Ovary (tissue), 9 donors: Measurements from ENCODE around the gene CACNA1S. TPM values are rescaled to one million over a fixed set of nuclear protein-coding genes. Genes with fewer than 3 reads are reported as not detected.

Experiments used
- DNase-seq, 5 donors: peaks; one replicate each; pipeline ENCODE4 v3.0.0-alpha.2; 2019 to 2020
- H3K27ac ChIP-seq, 2 donors: fragments of 200-600 bp; one replicate each; pipeline versions ENCODE4 v1.5.1 to v1.8.0; 2019 to 2022
- H3K27me3 ChIP-seq: fragments of 200-600 bp; one replicate; pipeline ENCODE4 v1.8.0; 2022
- H3K36me3 ChIP-seq: fragments of 200-600 bp; sonication (generic); one replicate; pipeline ENCODE4 v1.5.1; 2019
- H3K4me1 ChIP-seq: one replicate; pipeline ENCODE4 v1.8.1; 2013; ENCODE audit warnings: mild to moderate bottlenecking, moderate library complexity; ENCODE audit not compliant: insufficient read depth
- H3K4me3 ChIP-seq: fragments of 200-600 bp; sonication (generic); one replicate; pipeline ENCODE4 v1.5.1; 2017
- H3K9me3 ChIP-seq, 2 donors: fragments of 200-600 bp in 1 of 2; sonication (generic) in 1 of 2; one replicate each; pipeline versions ENCODE4 v1.5.1 to v1.8.1; 2013 to 2019; ENCODE audit warnings: mild to moderate bottlenecking in 1 of 2, moderate library complexity in 1 of 2
- EP300 ChIP-seq: sonication (generic); formaldehyde crosslinking; IDR thresholded peaks from one replicate; pipeline ENCODE4 v1.6.1; 2017; ENCODE audit warnings: antibody characterized with exemption
- POLR2A ChIP-seq: fragments of 450-650 bp; IDR thresholded peaks from one replicate; pipeline ENCODE4 v1.6.1; 2017; ENCODE audit warnings: antibody characterized with exemption, mild to moderate bottlenecking, moderate library complexity
- WGBS, 3 donors: extraction: QIAGEN DNeasy Blood & Tissue Kit in 1 of 3; methylation state at CpG; one replicate each; pipeline versions ENCODE4 v1.1.5 to v1.1.7; 2013 to 2017; 5-methylcytosine and 5-hydroxymethylcytosine counted together
- intact Hi-C, 4 donors: fragments of 100-400 bp; cut with DNase I; formaldehyde crosslinking; loops; one replicate each; pipeline versions ENCODE4 v1.11.0 to v1.15.1; 2022 to 2023
- polyA plus RNA-seq, 2 donors: library from polyadenylated mRNA; stranded (reverse); fragments of 200-250 nt in 1 of 2; fragments of 350-450 nt in 1 of 2; fragmentation: Illumina TruSeq in 1 of 2; extraction: RNeasy Lipid Tissue Mini Kit (QIAGEN cat#74804) in 1 of 2; gene quantifications; one replicate each; pipeline ENCODE4 v1.2.3, GENCODE V29; 2013 to 2014
- total RNA-seq, 7 donors: library from RNA; depleted of rRNA in 2 of 7; stranded (reverse); fragments of >200 nt in 2 of 7; fragmentation: NEBNext Ultra II Directional in 3 of 7; extraction: Animal tissue kit (Norgen Biotek cat#: 25700) in 3 of 7; gene quantifications; one replicate each; pipeline versions ENCODE4 v1.1.0 to v1.2.4, GENCODE V29; 2016 to 2023
- TF ChIP-seq, protein P1 (sequence below), 3 donors: fragments of 450-650 bp in 2 of 3; fragments of 200-600 bp in 1 of 3; IDR thresholded peaks; one replicate each; pipeline versions ENCODE4 v1.5.1 to v1.8.0; 2016 to 2022; ENCODE audit warnings: antibody characterized with exemption in 3 of 3, mild to moderate bottlenecking in 1 of 3
- donor health status: DM: no; HTN: no; CAD: no; lungs with moderate emphysema.
- donor health status: DM: no; HTN: no; CAD: no.
- donor health status: Bipolar disorder and iron deficiency.
- donor health status: DM: yes; HTN: yes; CAD: no.
- donor health status: DM: no; HTN: no; CAD: no.
- donor health status: DM: yes; HTN: yes; CAD: no.

The CACNA1S gene
- total and polyA plus RNA-seq, 9 donors = 0.01 to 0.05 (median 0.05) TPM; not detected in 6

DNA sequence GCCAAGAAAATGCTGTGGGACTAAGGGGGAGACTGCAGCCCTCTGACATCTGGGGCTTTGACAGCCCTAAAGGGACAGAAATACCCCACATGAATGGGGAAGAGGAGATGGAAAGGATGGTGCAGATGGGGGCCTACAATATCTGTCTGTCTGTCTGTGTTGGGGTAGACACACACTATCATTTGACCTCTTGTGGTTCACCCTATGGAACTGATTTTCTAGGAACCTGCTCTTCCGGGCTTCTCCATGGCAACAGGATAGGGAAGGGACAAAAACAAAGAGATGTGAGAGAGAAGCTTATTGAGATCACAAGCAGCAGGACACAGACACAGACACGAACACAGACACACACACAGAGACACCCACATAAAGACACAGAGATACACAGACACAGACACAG lies 105.8 kb downstream of the CACNA1S start:
- Histone ChIP-seq H3K4me3 (no peak overlapping the region), H3K27me3 (no peaks in the 10 kb centered on the region), H3K36me3 (no peaks in the 10 kb centered on the region), H3K27ac (no peak overlapping the region), H3K9me3 (no peaks in the 10 kb centered on the region), H3K4me1 (no peaks in the 10 kb centered on the region)
- intact Hi-C loops = no loop called here
- WGBS, 3 donors = 67 to 72% (median 71%) methylated on average over 2 of the region's 2 CpGs
- TF ChIP-seq, protein P1, sequence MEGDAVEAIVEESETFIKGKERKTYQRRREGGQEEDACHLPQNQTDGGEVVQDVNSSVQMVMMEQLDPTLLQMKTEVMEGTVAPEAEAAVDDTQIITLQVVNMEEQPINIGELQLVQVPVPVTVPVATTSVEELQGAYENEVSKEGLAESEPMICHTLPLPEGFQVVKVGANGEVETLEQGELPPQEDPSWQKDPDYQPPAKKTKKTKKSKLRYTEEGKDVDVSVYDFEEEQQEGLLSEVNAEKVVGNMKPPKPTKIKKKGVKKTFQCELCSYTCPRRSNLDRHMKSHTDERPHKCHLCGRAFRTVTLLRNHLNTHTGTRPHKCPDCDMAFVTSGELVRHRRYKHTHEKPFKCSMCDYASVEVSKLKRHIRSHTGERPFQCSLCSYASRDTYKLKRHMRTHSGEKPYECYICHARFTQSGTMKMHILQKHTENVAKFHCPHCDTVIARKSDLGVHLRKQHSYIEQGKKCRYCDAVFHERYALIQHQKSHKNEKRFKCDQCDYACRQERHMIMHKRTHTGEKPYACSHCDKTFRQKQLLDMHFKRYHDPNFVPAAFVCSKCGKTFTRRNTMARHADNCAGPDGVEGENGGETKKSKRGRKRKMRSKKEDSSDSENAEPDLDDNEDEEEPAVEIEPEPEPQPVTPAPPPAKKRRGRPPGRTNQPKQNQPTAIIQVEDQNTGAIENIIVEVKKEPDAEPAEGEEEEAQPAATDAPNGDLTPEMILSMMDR (IDR thresholded peaks at IDR 0.05) = no peak
- no peak for TF ChIP-seq EP300
- no peak for TF ChIP-seq POLR2A
- no peak for DNase-seq

DNA sequence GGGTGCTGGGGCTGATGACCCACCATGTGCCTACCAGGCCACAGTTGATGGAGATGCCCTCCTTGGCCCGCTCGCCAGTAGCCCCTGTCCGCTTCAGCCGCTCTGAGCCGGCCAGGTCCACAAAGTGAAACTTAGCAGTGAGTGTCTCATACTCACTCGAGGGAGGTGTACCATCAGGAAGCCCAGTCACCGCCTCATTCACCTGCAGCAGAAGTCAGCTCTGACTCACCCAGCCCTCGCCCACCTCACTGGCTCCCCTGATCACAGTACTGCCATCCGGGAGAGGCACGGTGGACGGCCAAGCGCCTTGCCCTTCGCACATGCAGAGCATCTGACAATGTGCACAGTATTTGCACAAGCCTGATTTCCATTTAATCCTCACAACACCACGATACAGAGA lies 107.5 kb downstream of the CACNA1S start:
- intact Hi-C loops = no loop called here
- no peaks in the 10 kb centered on the region for H3K4me1 ChIP-seq
- no peak overlapping the region for H3K27ac ChIP-seq
- TF ChIP-seq POLR2A (no peak), EP300 (no peak)
- TF ChIP-seq, protein P1 (IDR thresholded peaks at IDR 0.05) = no peak
- H3K27me3 ChIP-seq = no peaks in the 10 kb centered on the region
- H3K9me3 ChIP-seq = no peaks in the 10 kb centered on the region
- no peak overlapping the region for H3K4me3 ChIP-seq
- WGBS, 3 donors = 94 to 96% (median 95%) methylated on average over 14 of the region's 14 CpGs
- H3K36me3 ChIP-seq = no peaks in the 10 kb centered on the region
- DNase-seq = no peak

DNA sequence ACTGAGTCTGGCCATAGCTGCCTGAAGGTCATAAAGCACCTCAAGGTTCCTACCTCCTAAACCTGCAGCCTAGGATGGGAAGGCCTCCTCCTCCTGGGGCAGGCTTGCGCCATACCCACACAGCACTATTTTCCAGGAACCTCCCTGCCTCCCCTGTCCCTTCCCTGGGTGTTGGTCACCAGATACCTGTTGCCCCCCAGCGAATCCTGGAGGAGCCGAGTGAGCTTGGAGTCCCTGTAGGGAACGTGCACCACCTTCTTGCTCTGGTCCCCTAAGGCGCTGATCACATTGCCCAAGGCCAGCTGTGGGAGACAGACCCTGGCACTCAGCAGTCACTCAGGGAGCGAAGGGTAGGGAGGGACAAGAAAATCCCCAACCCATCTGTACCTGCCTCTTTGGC lies 108.1 kb downstream of the CACNA1S start:
- Histone ChIP-seq H3K4me3 (no peak overlapping the region), H3K9me3 (no peaks in the 10 kb centered on the region), H3K27ac (no peak overlapping the region), H3K4me1 (no peaks in the 10 kb centered on the region), H3K27me3 (no peaks in the 10 kb centered on the region), H3K36me3 (no peaks in the 10 kb centered on the region)
- 95 to 98% (median 97%) methylated on average over 6 of the region's 6 CpGs for WGBS, 3 donors
- TF ChIP-seq, protein P1 (IDR thresholded peaks at IDR 0.05) = no peak
- intact Hi-C loops = no loop called here
- DNase-seq = no peak

DNA sequence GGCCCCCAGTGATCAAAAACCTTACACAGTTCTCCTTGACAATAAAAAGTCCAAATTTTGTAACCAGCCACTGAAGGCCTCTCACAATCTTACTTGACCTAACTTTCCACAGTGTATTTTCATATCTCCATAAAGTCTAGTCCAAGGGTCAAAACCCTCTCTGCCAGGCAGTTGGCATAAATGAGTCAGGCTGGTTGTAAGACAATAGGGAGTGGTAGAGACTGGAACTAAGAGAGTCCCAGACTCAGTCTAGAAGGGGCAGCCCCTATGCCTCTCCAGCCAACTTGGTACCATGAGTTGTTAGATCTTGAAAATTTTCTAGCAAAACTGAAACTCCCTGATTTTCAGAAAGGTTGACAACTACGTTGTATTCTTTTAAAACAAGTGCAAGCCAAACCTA lies 109.7 kb downstream of the CACNA1S start:
- no peak for DNase-seq
- no peak for TF ChIP-seq POLR2A
- no peaks in the 10 kb centered on the region for H3K4me1 ChIP-seq
- no peaks in the 10 kb centered on the region for H3K9me3 ChIP-seq
- WGBS, 3 donors = 90 to 100% (median 94%) methylated on average over 1 of the region's 1 CpG
- H3K27me3 ChIP-seq = no peaks in the 10 kb centered on the region
- no peak overlapping the region for H3K27ac ChIP-seq
- no peak overlapping the region for H3K4me3 ChIP-seq
- intact Hi-C loops = no loop called here
- no peaks in the 10 kb centered on the region for H3K36me3 ChIP-seq

DNA sequence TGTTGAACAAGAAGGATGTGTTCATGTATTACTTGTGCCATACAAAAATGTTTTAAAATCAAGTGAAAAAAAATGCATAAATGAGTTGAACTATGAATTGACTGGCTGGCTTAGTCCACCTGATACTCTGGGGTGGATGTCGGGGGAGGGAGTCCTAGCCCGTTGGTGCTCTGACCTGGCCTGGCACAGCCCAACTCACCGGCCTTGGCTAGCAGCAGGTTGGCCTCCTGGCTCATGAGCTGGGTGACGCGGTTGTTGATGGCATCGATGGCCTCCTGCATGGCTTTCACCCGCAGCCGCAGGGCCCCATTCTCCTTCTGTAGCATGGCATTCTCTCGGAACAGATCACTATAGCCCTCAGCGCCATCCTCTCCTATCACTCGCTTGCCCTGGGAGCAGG lies 110.3 kb downstream of the CACNA1S start:
- no peaks in the 10 kb centered on the region for H3K27me3 ChIP-seq
- no peaks in the 10 kb centered on the region for H3K4me1 ChIP-seq
- intact Hi-C loops = no loop called here
- WGBS, 3 donors = 80 to 84% (median 83%) methylated on average over 11 of the region's 11 CpGs
- H3K27ac ChIP-seq = no peak overlapping the region
- no peaks in the 10 kb centered on the region for H3K36me3 ChIP-seq
- DNase-seq = no peak
- no peak overlapping the region for H3K4me3 ChIP-seq
- H3K9me3 ChIP-seq = no peaks in the 10 kb centered on the region
- TF ChIP-seq EP300 = no peak
- TF ChIP-seq, protein P1 (IDR thresholded peaks at IDR 0.05) = no peak
- no peak for TF ChIP-seq POLR2A
